Dendritic cell treated with granulocyte-macrophage colony-stimulating factor and Interleukin-4, amounts not matched to agents 40 ng/mL and 50 ng/mL, for 4 days (primary cell): Measurements from ENCODE around the gene GCC1.
"Not testable (repeated sequence)": the region's sequence is repeated elsewhere in the genome, so short reads cannot be mapped to it uniquely, and the experiment has no call there.

Source experiments
- H3K27ac Mint-ChIP-seq: one replicate; pipeline ENCODE4 v1.8.0; 2022; ENCODE audit warnings: mild to moderate bottlenecking, mixed read lengths
- H3K27me3 Mint-ChIP-seq: one replicate; pipeline ENCODE4 v1.8.0; 2022; ENCODE audit warnings: mild to moderate bottlenecking, mixed read lengths
- H3K36me3 Mint-ChIP-seq: one replicate; pipeline ENCODE4 v1.8.0; 2022; ENCODE audit warnings: low read depth, mixed read lengths
- H3K4me1 Mint-ChIP-seq: one replicate; pipeline ENCODE4 v1.8.0; 2022; ENCODE audit warnings: low read depth, mixed read lengths
- H3K4me3 Mint-ChIP-seq: one replicate; pipeline ENCODE4 v1.8.0; 2022; ENCODE audit warnings: mild to moderate bottlenecking, moderate library complexity, mixed read lengths
- H3K9me3 Mint-ChIP-seq: one replicate; pipeline ENCODE4 v1.8.0; 2022; ENCODE audit warnings: mixed read lengths
- intact Hi-C: fragments of 100-400 bp; cut with micrococcal nuclease; formaldehyde crosslinking; loops from one replicate; pipeline ENCODE4 v1.15.0; 2022

Gene GCC1

DNA sequence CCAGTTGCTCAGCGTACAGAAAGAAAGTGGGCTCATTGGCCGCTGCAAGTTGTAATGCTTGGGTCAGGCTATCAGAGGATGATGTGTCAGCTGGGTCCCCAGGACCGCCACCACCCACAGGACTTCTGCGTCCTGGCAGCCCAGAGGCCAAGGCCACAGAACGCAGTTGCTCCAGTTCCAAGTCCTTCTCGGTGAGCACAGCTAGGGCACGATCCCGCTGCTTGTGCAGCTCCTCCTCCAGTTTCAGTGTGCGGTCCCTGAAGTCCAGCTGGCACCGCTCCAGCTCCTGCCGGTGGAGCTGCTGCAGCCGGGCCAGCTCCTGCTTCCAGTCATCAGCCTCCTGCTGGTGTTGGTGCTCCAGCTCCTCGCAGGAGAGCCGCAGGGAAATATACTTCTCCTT is 3.0 kb downstream of the GCC1 start:
- peak overlapping the region; percentile 23 for H3K27ac Mint-ChIP-seq
- peaks cover 48% of the 10 kb centered on the region for H3K4me1 Mint-ChIP-seq
- peaks cover 48% of the 10 kb centered on the region for H3K36me3 Mint-ChIP-seq
- no peaks in the 10 kb centered on the region for H3K27me3 Mint-ChIP-seq
- no peaks in the 10 kb centered on the region for H3K9me3 Mint-ChIP-seq
- intact Hi-C loops: no loop called here
- no peak overlapping the region for H3K4me3 Mint-ChIP-seq

DNA sequence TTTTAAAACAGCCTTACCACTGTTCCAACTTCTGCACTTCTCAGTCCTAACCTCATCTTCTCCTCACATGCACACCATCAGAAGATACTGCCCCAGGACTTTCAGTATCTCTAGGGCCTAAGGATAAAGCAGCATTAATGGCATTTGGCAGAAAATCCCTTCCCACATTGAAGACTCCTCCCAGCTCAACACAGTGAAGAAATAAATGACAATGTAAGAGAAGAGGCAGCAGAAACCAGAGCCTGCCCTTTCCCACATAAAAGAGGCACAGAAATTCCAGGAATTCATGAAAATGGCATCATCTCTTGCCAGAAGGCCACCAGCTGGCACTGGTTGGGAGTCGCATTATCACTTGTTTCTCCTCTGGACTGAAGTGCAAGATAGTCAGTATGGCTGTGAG is 3.7 kb downstream of the GCC1 start:
- Mint-ChIP-seq H3K27me3 (no peaks in the 10 kb centered on the region), H3K9me3 (no peaks in the 10 kb centered on the region), H3K4me1 (peaks cover 48% of the 10 kb centered on the region), H3K4me3 (no peak overlapping the region), H3K27ac (no peak overlapping the region), H3K36me3 (peaks cover 51% of the 10 kb centered on the region)
- intact Hi-C loops: no loop called here

DNA sequence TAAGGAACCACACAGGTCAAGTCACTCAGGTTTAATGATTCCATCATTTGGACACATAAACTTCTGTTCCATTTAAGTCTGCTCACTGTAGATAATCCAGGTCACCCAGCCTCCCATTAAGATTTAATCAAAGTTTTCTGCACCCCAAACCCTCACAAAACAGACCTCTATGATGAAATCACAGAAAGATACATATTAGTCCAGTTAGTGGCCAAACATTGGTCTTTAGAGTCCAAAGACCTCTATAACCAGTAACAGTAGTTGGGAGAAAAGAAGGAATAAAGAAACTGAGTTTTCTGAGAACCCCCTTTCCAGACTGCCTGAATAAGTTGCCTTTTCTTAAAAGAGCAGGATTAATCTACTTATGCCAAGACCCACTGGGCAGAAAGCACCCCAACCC is 4.8 kb downstream of the GCC1 start:
- Mint-ChIP-seq H3K9me3 (no peaks in the 10 kb centered on the region), H3K4me1 (peaks cover 48% of the 10 kb centered on the region), H3K4me3 (no peak overlapping the region), H3K36me3 (peaks cover 53% of the 10 kb centered on the region), H3K27ac (no peak overlapping the region), H3K27me3 (no peaks in the 10 kb centered on the region)
- intact Hi-C loops: no loop called here

DNA sequence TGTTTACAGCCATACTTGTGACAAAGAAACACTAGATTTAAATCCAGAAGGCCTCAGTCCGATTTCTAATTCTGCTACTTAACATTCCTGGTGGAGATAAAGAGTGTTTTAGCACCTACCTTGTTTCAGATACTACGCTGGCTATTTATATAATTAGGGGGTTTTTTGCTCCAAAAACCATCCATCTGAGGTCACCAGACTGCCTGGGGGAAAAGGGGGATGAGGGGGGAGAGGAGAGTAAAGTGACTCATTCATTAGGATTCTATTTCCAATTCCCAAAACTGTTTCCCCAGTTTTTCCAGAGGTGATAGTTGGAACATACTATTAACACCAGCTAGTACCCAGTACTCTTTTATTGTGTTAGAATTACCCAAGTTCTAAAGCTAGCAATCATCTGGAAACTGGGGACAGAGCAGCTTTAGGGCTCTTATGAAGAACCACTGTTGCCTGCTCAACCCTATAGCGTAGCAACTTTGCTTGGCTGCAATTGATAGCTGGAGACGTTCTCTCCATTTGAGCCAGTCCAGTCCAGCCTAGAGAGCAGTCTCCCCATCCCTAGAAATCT is 6.6 kb downstream of the GCC1 start:
- Mint-ChIP-seq H3K36me3 (peaks cover 59% of the 10 kb centered on the region), H3K4me3 (no peak overlapping the region), H3K27me3 (no peaks in the 10 kb centered on the region), H3K27ac (no peak overlapping the region), H3K4me1 (peaks cover 37% of the 10 kb centered on the region), H3K9me3 (no peaks in the 10 kb centered on the region)
- intact Hi-C loops: no loop called here

DNA sequence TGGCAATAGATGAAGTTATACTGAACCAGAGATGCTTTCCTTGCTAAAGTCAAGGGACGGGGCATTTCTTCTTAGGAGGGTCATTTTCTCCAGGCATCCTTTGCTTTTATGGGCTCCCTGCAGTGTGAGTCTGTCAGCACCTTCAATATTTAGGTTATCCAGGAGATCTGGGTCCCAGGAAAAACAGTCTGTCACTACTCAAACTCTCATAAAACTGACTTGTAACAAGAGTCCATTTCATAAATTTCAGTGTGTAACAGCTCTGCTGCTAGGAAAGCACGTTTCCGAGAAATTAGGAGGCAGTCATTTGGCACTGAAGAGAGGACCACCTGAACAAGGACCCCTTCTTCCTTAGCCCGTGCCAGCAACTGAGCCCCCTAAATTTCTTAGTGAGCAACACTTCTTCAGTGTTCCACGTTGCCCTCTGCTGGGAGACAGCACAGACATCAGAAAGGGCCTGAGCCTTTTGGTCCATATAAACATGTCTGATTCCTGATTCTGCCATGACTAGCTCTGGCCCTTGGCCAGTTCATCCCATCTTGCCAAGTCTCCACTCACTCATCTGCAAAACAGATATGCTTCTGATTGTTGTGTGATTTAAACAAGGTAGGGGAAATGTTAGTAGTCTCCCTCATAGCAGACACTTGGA is 7.2 kb downstream of the GCC1 start:
- intact Hi-C loops: no loop called here
- peaks cover 53% of the 10 kb centered on the region for H3K36me3 Mint-ChIP-seq
- peaks cover 30% of the 10 kb centered on the region for H3K4me1 Mint-ChIP-seq
- H3K27me3 Mint-ChIP-seq: no peaks in the 10 kb centered on the region
- no peak overlapping the region for H3K4me3 Mint-ChIP-seq
- no peak overlapping the region for H3K27ac Mint-ChIP-seq
- H3K9me3 Mint-ChIP-seq: no peaks in the 10 kb centered on the region

DNA sequence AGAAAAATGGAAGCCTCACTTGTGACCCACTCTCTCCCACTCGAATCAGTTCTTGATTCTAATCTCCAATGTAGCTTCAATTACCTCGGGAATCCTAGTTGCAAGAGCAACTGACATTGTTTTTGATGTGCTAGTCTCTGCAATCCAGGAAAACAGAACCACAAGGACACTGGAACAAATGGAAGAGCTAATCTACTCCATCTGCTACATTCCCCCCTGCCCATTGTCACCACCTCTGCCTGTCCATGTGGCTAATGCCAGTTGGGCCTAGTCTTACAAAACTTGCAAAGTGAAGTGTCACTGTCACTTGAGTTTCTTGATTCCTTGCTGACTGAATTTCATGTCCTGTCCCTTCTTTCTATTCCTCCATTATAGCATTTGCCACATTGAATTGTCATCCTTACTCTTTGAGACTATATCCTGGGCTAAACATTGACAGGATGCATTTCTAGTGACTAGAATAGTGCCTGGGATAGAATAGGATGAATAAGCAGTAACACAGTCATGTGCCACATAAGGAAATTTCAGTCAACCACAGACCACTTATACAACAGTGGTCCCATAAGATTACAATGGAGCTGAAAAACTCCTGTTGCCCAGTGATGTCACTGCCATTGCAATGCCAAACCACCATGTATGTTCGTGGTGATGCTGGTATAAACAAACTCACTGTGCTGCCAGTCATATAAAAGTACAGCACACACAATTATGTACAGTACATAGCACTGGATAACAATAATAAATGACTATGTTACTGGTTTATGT is 13.5 kb downstream of the GCC1 start:
- intact Hi-C loops: no loop called here
- Mint-ChIP-seq H3K4me3 (no peak overlapping the region), H3K27me3 (no peaks in the 10 kb centered on the region), H3K36me3 (peaks cover 23% of the 10 kb centered on the region), H3K4me1 (no peaks in the 10 kb centered on the region), H3K9me3 (no peaks in the 10 kb centered on the region), H3K27ac (no peak overlapping the region)

DNA sequence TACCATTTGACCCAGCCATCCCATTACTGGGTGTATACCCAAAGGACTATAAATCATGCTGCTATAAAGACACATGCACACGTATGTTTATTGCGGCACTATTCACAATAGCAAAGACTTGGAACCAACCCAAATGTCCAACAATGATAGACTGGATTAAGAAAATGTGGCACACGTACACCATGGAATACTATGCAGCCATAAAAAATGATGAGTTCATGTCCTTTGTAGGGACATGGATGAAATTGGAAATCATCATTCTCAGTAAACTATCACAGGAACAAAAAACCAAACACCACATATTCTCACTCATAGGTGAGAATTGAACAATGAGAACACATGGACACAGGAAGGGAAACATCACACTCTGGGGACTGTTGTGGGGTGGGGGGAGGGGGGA is 17.4 kb downstream of the GCC1 start:
- intact Hi-C loops, H3K27me3 Mint-ChIP-seq: not testable (repeated sequence)

DNA sequence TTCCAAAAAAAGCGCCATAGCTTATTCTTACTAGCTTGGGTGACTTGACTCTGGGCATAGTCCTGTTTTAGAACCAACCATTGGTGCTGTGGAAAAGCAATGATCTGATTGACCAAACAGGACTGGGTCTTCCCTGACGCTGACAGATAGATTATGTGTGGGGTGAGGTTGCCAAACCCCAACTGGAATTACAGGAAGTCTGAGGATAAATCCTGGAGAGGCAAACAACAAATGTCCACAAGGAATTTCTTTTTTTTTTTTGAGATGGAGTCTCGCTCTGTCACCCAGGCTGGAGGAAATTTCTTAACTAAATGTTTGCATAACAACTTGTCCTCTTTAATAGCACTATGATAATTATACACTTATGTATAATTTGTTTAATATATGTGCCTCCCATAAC is 19.2 kb downstream of the GCC1 start:
- Mint-ChIP-seq H3K36me3 (no peaks in the 10 kb centered on the region), H3K9me3 (peaks cover 17% of the 10 kb centered on the region), H3K4me1 (no peaks in the 10 kb centered on the region), H3K27me3 (no peaks in the 10 kb centered on the region), H3K27ac (no peak overlapping the region), H3K4me3 (no peak overlapping the region)
- intact Hi-C loops: no loop called here

More for the DNA sequence above, 17.4 kb downstream of the GCC1 start:
- not testable (repeated sequence) for H3K36me3 Mint-ChIP-seq, H3K4me3 Mint-ChIP-seq, H3K27ac Mint-ChIP-seq, H3K4me1 Mint-ChIP-seq
- peaks cover 14% of the 10 kb centered on the region for H3K9me3 Mint-ChIP-seq

DNA sequence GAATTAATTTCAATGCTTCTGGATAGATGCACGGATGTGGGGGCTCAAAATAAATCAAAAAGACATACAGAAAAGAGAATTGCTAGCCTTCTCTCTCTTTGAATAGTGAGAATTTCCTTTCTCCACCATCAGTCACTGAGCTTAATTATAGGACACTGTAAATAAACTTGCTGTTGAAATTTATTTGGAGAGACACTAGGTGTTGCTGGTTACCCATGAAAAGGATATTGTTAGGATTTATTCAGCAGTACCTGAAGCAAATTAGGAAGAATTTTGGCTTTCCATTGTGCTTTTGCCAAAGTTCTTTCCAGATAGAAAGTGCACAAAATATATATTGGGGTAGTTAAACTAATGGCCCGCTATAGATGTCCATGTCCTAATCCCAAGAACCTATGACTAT is 27.6 kb downstream of the GCC1 start:
- Mint-ChIP-seq H3K4me1 (no peaks in the 10 kb centered on the region), H3K9me3 (peaks cover 7% of the 10 kb centered on the region), H3K36me3 (no peaks in the 10 kb centered on the region), H3K27me3 (peaks cover 3% of the 10 kb centered on the region), H3K4me3 (no peak overlapping the region), H3K27ac (no peak overlapping the region)
- intact Hi-C loops: no loop called here

DNA sequence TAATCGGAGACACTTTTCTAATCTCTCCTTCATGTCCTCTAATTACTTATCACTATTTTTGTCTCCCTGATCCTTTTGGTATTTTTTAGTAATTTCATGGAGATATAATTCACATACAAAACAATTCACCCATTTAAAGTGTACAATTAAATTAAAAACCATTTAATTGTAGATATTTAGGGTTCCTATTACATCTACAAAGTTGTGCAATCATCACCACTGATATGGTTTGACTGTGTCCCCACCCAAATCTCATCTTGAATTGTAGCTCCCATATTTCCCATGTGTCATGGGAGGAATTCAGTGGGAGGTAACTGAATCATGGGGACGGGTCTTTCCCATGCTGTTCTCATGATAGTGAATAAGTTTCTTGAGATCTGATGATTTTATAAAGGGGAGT is 29.0 kb downstream of the GCC1 start:
- Mint-ChIP-seq H3K36me3 (no peaks in the 10 kb centered on the region), H3K9me3 (peaks cover 6% of the 10 kb centered on the region), H3K4me3 (no peak overlapping the region), H3K27ac (no peak overlapping the region), H3K4me1 (no peaks in the 10 kb centered on the region), H3K27me3 (peaks cover 6% of the 10 kb centered on the region)
- intact Hi-C loops: no loop called here

DNA sequence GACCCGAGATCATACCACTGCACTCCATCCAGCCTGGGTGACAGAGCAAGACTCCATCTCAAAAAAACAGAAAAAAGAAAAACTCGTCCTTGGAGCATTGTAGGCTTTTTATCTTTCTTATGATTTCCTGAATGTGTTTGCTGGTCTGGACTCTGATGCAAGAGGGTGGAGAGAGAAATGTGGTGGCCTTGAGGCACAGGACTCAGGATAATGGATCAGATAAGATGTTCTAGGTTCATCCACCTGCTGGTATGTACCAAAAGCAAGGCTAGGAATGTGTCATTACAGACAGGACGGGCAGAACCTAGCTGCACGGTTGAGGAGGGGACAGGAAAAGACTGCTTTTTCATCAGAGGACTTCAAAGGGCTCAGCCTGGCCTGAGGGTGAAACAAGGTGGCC is 33.5 kb downstream of the GCC1 start:
- intact Hi-C loops: no loop called here
- Mint-ChIP-seq H3K27ac (no peak overlapping the region), H3K27me3 (peaks cover 7% of the 10 kb centered on the region), H3K4me1 (no peaks in the 10 kb centered on the region), H3K9me3 (peaks cover 9% of the 10 kb centered on the region), H3K36me3 (no peaks in the 10 kb centered on the region), H3K4me3 (no peak overlapping the region)

DNA sequence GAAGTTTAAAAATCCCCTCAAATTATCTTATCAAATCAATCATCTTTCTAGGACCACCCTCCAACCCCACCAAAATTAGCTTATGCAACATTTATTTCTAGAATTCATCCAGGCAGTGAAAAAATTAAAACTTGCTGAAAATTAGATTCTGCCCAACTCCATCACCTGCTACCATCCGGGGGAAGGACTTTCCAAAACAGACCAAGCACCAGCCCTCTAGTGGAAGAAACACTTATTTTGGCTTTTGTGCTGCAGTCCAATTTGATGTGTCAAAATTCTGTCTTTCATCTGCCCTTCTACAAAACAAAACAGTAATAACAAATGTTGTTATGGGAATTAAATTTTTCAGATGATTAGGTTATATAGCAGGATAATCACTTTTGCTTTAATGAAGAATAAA is 35.1 kb downstream of the GCC1 start:
- intact Hi-C loops: no loop called here
- H3K27me3 Mint-ChIP-seq: peaks cover 7% of the 10 kb centered on the region
- H3K9me3 Mint-ChIP-seq: peaks cover 21% of the 10 kb centered on the region

DNA sequence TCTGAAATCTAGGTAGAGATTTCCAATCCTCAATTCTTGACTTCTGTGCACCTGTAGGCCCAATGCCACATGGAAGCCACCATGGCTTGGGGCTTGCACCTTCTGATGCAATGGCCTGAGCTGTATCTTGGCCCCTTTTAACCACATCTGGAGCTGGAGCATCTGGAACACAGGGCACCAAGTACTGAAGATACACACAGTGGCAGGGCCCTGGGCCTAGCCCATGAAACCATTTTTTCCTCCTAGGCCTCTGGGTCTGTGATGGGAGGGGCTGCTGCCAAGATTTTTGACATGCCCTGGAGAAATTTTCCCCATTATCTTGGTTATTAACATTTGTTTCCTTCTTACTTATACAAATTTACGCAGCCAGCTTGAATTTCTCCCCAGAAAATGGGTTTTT is 39.1 kb downstream of the GCC1 start:
- intact Hi-C loops: no loop called here
- Mint-ChIP-seq H3K27me3 (peaks cover 5% of the 10 kb centered on the region), H3K4me1 (no peaks in the 10 kb centered on the region), H3K9me3 (peaks cover 23% of the 10 kb centered on the region), H3K27ac (no peak overlapping the region), H3K4me3 (no peak overlapping the region), H3K36me3 (no peaks in the 10 kb centered on the region)

More for the DNA sequence above, 35.1 kb downstream of the GCC1 start:
- H3K4me1 Mint-ChIP-seq: no peaks in the 10 kb centered on the region
- H3K4me3 Mint-ChIP-seq: no peak overlapping the region
- no peak overlapping the region for H3K27ac Mint-ChIP-seq
- no peaks in the 10 kb centered on the region for H3K36me3 Mint-ChIP-seq

DNA sequence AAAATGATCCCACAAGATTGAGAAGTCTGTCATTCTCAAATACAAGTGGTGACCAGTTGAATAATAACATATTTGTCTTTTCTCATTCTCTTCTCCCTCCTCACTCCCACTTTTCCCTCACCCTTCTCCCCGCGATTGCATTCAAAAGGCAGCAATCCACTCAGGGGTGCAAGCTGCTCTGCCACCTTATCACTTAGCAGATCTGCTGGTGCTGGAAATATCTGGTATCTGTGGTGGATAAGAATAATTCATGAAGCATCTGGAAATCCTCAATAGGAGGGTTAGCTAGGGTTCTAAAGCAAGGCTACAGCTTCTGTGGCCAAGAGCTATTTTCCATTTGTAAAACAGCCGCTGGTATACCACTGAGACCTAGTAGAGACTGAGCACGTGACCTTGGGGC is 43.8 kb downstream of the GCC1 start:
- intact Hi-C loops: no loop called here
- H3K36me3 Mint-ChIP-seq: no peaks in the 10 kb centered on the region
- no peak overlapping the region for H3K27ac Mint-ChIP-seq
- H3K9me3 Mint-ChIP-seq: peaks cover 15% of the 10 kb centered on the region
- no peak overlapping the region for H3K4me3 Mint-ChIP-seq
- H3K27me3 Mint-ChIP-seq: peaks cover 15% of the 10 kb centered on the region
- no peaks in the 10 kb centered on the region for H3K4me1 Mint-ChIP-seq
